Fibroblast of pulmonary artery (primary cell): ENCODE results near the gene FHOD3.

Experiments used
- DNase-seq: peaks from one replicate; pipeline ENCODE4 v3.0.0-alpha.2; 2010; ENCODE audit warnings: low read depth
- H3K4me3 ChIP-seq: replicated peaks from 2 replicates; pipeline ENCODE4 v1.5.1; 2011; ENCODE audit warnings: low read depth, mild to moderate bottlenecking, control low read depth, low read length, moderate library complexity
- TF ChIP-seq, protein P1 (sequence below): IDR thresholded peaks from 2 replicates; pipeline ENCODE4 v1.5.1; 2011; ENCODE audit warnings: mild to moderate bottlenecking, control low read depth, low read length, inconsistent platforms; ENCODE audit errors: missing control alignments

The FHOD3 gene

DNA sequence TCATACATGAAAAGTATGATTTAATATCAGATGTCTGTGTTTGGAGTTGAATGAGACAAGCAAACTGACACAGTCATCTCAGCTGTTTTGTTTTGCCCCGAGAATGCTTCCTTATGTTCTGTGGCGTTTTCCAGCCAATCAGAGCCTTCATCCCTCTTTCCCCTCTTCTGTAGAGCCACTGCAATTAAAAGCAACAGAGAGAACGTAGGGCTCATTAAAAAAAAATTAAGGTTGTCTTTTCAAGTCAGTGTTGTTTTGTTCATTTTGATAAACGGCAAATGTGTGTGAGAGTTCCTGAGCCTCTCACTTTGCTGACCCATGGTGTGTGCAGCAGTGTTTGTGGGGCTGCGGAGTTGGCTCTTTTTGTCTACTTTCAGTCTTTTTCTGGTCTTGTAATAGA lies 216.0 kb downstream of the FHOD3 start:
- no peak for DNase-seq
- TF ChIP-seq, protein P1, sequence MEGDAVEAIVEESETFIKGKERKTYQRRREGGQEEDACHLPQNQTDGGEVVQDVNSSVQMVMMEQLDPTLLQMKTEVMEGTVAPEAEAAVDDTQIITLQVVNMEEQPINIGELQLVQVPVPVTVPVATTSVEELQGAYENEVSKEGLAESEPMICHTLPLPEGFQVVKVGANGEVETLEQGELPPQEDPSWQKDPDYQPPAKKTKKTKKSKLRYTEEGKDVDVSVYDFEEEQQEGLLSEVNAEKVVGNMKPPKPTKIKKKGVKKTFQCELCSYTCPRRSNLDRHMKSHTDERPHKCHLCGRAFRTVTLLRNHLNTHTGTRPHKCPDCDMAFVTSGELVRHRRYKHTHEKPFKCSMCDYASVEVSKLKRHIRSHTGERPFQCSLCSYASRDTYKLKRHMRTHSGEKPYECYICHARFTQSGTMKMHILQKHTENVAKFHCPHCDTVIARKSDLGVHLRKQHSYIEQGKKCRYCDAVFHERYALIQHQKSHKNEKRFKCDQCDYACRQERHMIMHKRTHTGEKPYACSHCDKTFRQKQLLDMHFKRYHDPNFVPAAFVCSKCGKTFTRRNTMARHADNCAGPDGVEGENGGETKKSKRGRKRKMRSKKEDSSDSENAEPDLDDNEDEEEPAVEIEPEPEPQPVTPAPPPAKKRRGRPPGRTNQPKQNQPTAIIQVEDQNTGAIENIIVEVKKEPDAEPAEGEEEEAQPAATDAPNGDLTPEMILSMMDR: no peak
- no peak overlapping the region for H3K4me3 ChIP-seq

DNA sequence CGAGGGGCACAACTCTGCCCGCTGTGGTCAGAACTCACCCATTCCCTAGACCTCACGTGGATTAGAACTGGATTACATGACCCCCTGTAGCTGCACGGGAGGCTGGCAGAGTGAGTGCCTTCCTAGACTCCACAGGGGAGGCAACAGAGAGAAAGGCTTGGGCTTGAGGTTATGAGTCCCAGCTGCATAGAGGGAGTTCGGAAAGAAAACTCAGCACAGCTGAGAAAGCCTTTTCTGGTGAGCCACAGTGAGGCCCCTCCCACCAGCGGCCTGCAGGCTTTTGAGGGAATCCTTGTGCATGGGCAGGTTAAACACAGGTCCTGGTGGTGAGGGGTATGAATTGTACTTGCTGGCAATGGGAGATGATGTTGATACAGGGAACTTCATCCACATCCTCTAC lies 217.3 kb downstream of the FHOD3 start:
- TF ChIP-seq, protein P1: no peak
- H3K4me3 ChIP-seq: no peak overlapping the region
- DNase-seq: no peak

DNA sequence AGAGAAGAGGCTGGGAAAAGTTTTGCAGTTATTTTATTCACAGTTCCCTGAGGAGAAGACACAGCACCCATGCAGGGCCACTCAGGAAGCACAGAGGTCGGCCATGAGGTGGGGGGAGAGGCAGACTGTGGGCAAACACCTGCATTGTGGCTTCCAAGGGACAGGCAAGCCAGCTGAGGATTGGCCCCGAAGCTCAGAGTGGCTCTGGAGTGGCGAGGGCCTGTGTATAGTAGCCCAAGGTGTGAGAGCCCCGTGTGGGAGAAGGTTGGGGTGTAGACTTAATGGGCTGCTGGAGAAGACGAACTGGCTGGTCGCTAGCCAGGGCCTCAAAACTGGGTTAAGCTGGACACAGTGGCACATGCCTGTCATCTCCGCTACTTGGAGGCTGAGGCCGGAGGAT lies 218.7 kb downstream of the FHOD3 start:
- TF ChIP-seq, protein P1: no peak
- no peak for DNase-seq
- no peak overlapping the region for H3K4me3 ChIP-seq

DNA sequence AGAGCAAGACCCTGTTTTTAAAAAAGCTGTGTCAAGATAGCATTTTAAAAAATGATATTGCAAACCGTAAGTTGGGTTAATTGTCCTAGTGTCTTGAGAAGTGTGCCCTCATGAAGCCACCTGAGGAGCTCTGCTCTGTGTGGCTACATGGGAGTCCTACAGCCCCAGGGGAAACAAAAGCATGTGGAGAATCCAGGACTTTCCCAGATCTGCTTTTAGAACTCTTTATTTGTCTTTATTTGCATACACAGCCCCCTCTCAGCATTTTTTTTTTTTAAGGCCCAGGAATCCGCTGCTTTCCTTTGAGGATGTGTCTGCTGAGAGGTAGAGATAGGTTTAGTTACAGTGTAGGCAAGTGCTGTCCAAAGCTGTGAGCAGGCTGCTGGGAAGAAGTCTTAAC lies 219.2 kb downstream of the FHOD3 start:
- TF ChIP-seq, protein P1: no peak
- no peak for DNase-seq
- H3K4me3 ChIP-seq: no peak overlapping the region

DNA sequence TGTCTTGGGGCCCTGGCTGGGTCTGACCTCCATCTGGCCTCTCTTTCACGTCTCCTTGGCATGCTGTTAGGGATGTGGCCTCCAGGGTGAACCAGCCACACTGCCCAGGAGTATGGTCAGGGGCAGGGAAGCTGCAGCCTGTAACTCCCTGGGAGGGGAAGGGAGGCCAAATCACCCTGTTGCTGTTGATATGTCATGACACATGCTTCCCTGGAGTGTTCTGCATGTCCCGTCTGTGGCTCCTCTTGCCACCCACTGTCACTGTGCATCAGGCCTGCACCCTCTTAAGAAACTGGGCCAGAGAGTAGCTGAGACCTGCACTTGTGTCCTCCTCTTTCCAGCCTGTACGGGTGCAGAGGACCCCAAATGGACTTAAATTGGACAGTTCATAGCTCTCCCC lies 221.3 kb downstream of the FHOD3 start:
- H3K4me3 ChIP-seq: no peak overlapping the region
- DNase-seq: no peak
- TF ChIP-seq, protein P1: no peak

DNA sequence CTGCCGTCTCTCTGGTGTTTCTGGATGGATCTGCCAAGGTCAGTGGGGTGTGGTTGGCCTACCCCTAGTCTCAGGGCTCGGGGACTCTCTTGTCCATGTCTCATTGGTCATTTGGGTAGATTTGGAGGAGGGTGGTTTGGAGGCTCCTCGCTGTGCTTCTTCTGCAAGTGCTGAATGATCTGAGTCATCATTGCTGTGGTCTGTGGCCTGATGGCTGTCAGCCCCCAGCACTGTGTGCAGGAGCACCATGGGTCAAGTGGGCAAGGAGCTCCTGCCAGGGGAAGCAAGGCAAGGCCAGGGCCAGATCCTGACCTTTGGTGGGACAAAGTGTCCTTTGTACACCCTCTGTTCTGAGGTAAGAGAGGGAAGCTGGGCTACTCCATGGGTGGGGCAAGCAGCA lies 221.8 kb downstream of the FHOD3 start:
- no peak for DNase-seq
- no peak overlapping the region for H3K4me3 ChIP-seq
- TF ChIP-seq, protein P1: no peak

DNA sequence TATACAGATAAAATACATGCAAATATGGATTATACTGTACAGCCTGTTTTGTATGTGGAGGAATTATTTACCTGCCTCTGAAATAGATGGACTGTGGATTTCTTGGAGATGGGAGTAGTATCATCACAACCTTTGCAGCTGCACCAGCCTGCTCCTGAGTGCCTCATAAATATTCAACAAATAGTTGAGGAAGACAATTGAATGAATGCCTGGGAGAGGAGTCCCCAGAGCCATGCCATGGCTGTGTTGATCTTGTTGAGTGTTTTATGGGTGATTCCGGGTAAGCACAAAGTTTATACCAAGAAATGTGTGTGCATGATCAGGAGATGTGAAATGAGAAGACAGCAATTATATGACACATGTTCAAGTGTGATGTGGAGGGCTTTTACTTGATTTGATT lies 225.0 kb downstream of the FHOD3 start:
- TF ChIP-seq, protein P1: no peak
- no peak for DNase-seq
- no peak overlapping the region for H3K4me3 ChIP-seq
